AG09309 (cell line): ENCODE measurements around the gene IMMP2L.
"Not testable (repeated sequence)": the region's sequence is repeated elsewhere in the genome, so short reads cannot be mapped to it uniquely, and the experiment has no call there.

Experiments
- DNase-seq: peaks from one replicate; pipeline ENCODE4 v3.0.0-alpha.2; 2010; ENCODE audit warnings: low read depth
- H3K4me3 ChIP-seq: 2 replicates; pipeline ENCODE4 v1.5.1; 2011; ENCODE audit warnings: mild to moderate bottlenecking, low read depth, low read length, moderate library complexity; ENCODE audit not compliant: control insufficient read depth
- CTCF ChIP-seq: IDR thresholded peaks from 2 replicates; pipeline ENCODE4 v1.5.1; 2011; ENCODE audit warnings: mild to moderate bottlenecking, low read depth, low read length, inconsistent platforms; ENCODE audit not compliant: insufficient read depth, control insufficient read depth; ENCODE audit errors: missing control alignments

Gene IMMP2L

DNA sequence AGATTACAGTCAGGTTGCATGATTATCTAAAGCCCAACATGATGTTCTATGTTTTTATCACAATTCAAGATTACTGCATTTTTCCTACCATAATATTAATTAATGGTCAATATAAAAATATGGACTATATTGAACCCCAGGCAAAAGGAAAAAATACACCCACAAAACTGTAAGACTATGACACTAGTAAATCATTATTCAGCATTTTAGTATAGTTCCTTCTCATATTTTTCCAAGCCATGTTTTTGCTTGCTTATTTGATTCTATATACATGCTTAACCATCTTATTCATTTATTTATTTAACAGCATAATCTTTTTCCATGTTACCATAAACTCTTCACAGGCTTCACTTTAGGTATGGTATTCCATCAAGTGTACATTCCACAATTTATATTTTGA is 101.6 kb downstream of the IMMP2L start:
- DNase-seq: no peak
- H3K4me3 ChIP-seq: no peak overlapping the region
- TF ChIP-seq CTCF: no peak

GRCh38 chr7:111459757-111460280 is 102.5 kb downstream of the IMMP2L start:
- no peak for TF ChIP-seq CTCF
- H3K4me3 ChIP-seq: no peak overlapping the region
- no peak for DNase-seq

DNA sequence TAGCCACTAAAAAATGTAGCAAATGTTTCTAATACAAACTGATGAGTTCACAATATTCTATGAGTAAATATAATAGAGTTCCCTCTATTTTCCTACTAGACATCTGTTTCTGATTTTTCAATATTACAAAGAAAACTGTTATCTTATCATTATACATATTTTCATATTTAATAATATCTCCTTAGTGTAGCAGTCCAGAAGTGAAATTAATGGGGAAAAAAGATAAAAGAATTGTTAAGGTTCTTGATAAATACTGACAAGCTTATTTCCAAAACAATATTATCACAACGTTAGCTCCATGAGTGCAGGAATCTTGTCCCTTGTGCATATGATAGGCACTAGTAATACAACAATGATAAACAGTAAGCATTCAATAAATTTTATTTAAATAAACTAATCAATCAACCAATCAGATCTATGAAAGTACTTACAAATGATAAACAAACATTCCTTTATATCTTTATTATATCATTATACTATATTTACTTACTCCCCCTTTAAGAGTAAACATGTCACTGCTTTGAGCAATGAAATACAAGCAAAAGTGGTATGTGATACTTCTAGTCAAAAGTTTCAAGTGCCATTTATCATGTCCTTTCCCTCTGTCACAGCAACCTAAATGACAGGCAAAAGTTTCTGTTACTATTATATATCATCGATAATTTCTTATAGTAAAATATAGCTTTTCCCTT is 103.1 kb downstream of the IMMP2L start:
- TF ChIP-seq CTCF: no peak
- no peak for DNase-seq
- H3K4me3 ChIP-seq: no peak overlapping the region

- DNase-seq, H3K4me3 ChIP-seq: not testable (repeated sequence)
Observed at GRCh38 chr7:111450705-111451104, 111.6 kb downstream of the IMMP2L start.

DNA sequence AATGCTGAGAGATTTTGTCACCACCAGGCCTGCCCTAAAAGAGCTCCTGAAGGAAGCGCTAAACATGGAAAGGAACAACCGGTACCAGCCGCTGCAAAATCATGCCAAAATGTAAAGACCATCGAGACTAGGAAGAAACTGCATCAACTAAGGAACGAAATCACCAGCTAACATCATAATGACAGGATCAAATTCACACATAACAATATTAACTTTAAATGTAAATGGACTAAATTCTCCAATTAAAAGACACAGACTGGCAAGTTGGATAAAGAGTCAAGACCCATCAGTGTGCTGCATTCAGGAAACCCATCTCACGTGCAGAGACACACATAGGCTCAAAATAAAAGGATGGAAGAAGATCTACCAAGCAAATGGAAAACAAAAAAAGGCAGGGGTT is 114.8 kb downstream of the IMMP2L start:
- not testable (repeated sequence) for H3K4me3 ChIP-seq

DNA sequence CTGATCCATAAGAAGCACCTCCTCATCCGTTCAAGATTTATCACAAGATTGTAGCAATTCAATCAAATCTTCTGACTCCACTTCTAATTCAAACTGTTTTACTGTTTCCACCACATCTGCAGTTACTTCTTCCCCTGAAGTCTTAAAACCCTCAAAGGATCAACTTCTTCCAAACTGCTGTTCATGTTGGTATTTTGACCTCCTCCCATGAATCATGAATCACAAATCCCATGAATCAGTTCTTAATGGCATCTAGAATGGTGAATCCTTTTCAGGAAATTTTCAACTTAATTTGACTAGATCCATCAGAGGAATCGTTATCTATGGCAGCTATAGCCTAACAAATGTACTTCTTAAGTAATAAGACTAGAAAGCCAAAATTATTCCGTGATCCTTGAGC is 122.3 kb downstream of the IMMP2L start:
- no peak for DNase-seq

More for the DNA sequence above, 114.8 kb downstream of the IMMP2L start:
- not testable (repeated sequence) for DNase-seq

DNA sequence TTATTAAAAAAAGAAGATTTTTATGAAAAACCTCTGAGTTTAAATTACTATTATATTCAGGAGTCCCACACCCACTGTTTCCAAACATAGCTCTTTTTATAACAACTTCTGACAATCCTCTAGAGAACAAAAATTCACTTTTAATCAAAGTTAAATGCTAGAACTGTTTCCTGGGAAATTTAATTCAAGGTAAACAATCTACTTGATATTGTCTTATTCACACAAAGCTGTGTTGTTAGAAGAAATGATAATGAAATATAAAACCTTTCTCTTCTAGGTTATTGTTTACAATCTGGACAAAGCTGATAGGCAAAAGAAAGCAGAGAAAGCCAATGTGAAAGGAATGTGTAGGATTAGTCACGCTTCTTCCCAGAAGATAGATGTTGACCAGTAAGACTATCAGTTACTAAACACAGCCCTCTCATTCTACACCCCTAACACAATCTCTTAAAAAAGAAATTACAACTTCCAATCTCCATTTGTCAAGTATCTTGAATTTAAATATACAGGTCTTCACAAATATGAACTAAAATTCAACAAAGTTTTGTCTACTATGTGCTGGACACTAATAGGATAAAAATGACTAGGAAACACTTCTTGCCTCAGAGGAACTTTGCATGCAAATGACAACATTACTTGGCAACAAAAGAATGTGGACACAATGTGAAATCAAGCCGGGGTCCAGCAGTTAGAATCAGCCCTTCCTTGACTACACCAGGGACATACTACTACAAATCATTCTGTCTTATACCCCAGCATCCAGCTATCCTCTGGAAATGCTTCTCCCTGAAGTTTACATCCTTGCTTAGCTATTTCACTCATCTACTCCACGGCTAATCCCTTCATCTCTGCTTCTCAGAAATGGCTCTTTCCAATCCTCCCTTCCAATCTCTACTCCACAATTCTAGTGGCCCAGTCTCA is 123.7 kb downstream of the IMMP2L start:
- no peak for TF ChIP-seq CTCF
- no peak for DNase-seq
- H3K4me3 ChIP-seq: no peak overlapping the region

More for the DNA sequence above, 122.3 kb downstream of the IMMP2L start:
- no peak overlapping the region for H3K4me3 ChIP-seq
- no peak for TF ChIP-seq CTCF
